ENCODE results near the gene FAM227A. TPM values are rescaled to one million over a fixed set of nuclear protein-coding genes. Genes with fewer than 3 reads are reported as not detected.
A peak's percentile ranks its signal among the peaks of the same experiment; 100 is the strongest.

FAM227A gene
- total and polyA plus RNA-seq, 5 experiments from 2014 or later = 0.29 to 0.96 TPM; not detected in 3

DNA sequence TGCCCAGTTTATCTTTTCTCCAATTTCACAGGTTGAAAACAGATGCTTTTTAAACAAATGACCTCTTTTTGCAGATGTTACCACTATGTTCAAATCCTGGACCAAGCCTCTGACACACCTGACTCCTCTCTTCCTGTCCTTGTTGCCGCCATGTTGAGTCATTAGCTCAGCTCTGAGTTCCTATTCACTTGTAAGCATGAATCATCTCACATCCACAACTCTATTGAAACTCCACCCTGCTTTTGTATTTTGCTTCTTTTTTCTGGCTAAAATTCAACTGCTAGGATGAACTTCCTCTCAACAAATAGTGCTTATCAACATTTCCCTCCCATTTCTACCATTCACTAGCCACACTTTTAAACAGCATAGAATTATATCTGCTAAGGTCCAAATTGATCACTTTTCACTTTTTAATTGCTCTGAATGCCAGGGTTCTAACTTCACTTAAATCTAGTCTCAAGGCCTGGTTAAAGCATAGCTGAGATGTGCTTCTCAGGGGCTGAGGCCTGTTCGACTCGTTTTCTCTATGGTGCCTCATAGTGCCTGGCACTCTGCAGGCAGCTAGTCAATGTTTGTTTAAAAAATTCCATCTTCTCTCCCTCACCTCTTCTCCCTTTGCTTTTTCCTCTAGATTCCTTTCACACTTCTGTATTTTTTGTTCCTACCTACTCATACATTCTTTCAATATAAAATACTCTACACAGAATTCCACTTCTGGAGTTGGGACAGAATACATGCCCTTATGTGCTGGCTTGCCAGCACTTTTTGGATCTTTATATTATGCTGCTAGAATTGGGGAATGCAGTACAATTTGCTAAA, 40.6 kb upstream of the FAM227A start:
- H3K36me3 Mint-ChIP-seq = peaks cover 0 to 23% (median 3%) of the 10 kb centered on the region in 3 donors
- peak overlapping the region; percentile 50 to 100 (median 88) for H3K27ac Mint-ChIP-seq
- no peak for ATAC-seq
- H3K4me3 Mint-ChIP-seq = peak overlapping the region in 8 of 10 donors; percentile 2 to 95 (median 57)
- DNase-seq = peak in 1 of 10 donors; percentile 14
- H3K27me3 Mint-ChIP-seq = peaks cover 0 to 3% (median 0%) of the 10 kb centered on the region in 5 donors
- POLR2A ChIA-PET = interaction anchor here (1.3 to 5.3 kb wide), 3 partner anchors 9 to 55 kb away, joined by 4 to 51 read pairs (median 6); partner anchors contain the start of genes GTPBP1 and TOMM22
- H3K9me3 Mint-ChIP-seq = peaks cover 0 to 1% (median 0%) of the 10 kb centered on the region in 9 donors
- H3K4me1 Mint-ChIP-seq = peaks cover 32 to 73% (median 68%) of the 10 kb centered on the region in 4 donors

GRCh38 chr22:38694940-38695339, 38.7 kb upstream of the FAM227A start:
- POLR2A ChIA-PET = interaction anchor here (0.8 to 1.4 kb wide), 2 partner anchors 13 to 15 kb away, joined by 4 to 6 read pairs; partner anchors contain the start of gene TOMM22
- no peaks in the 10 kb centered on the region for H3K27me3 Mint-ChIP-seq
- H3K4me1 Mint-ChIP-seq = peaks cover 28 to 65% (median 55%) of the 10 kb centered on the region in 4 donors
- peak overlapping the region in 1 of 10 donors; percentile 15 for H3K4me3 Mint-ChIP-seq
- peaks cover 0 to 33% (median 3%) of the 10 kb centered on the region in 3 donors for H3K36me3 Mint-ChIP-seq
- H3K27ac Mint-ChIP-seq = peak overlapping the region in 5 of 10 donors; percentile 2 to 69 (median 7)
- ATAC-seq (no peak), DNase-seq (no peak)
- no peaks in the 10 kb centered on the region for H3K9me3 Mint-ChIP-seq

DNA sequence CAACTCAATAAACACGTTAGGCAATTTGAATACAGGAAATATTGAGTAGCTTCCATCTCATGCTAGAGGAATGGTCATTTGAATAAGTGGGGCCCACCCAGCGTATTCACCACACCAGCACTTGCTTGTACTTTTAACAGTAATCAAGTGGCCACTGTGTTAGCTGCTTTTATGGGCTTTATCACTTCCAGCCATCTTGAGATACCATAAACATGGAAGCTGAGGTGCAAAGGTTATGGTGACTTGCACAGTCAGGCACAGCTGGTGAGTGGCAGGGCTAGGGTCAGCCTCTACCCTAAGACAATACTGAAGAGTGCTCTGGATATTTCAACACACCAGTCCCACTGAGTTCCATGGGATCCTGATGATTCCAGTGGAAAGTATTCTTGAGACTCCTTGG, 37.9 kb upstream of the FAM227A start:
- no peak overlapping the region for H3K4me3 Mint-ChIP-seq
- H3K4me1 Mint-ChIP-seq = peaks cover 25 to 56% (median 46%) of the 10 kb centered on the region in 4 donors
- peaks cover 0 to 41% (median 3%) of the 10 kb centered on the region in 3 donors for H3K36me3 Mint-ChIP-seq
- POLR2A ChIA-PET = interaction anchor here (1.1 to 1.4 kb wide), 2 partner anchors 12 kb away, joined by 3 to 4 read pairs; partner anchors contain the start of gene TOMM22
- peak overlapping the region in 1 of 10 donors; percentile 49 for H3K27ac Mint-ChIP-seq
- ATAC-seq (no peak), DNase-seq (no peak)
- no peaks in the 10 kb centered on the region for H3K27me3 Mint-ChIP-seq
- H3K9me3 Mint-ChIP-seq = no peaks in the 10 kb centered on the region

- Mint-ChIP-seq H3K27ac (peak overlapping the region in 1 of 10 donors; percentile 80), H3K27me3 (no peaks in the 10 kb centered on the region), H3K9me3 (no peaks in the 10 kb centered on the region), H3K4me1 (peaks cover 10 to 17% (median 12%) of the 10 kb centered on the region in 4 donors), H3K4me3 (no peak overlapping the region), H3K36me3 (peaks cover 0 to 69% (median 0%) of the 10 kb centered on the region in 3 donors)
- DNase-seq (no peak), ATAC-seq (no peak)
- POLR2A ChIA-PET = interaction anchor here (0.6 to 0.7 kb wide), 3 partner anchors 8 to 1103 kb away, joined by 3 to 4 read pairs (median 3); partner anchors contain the start of gene TOMM22
Observed at GRCh38 chr22:38689651-38690050, 33.5 kb upstream of the FAM227A start.

DNA sequence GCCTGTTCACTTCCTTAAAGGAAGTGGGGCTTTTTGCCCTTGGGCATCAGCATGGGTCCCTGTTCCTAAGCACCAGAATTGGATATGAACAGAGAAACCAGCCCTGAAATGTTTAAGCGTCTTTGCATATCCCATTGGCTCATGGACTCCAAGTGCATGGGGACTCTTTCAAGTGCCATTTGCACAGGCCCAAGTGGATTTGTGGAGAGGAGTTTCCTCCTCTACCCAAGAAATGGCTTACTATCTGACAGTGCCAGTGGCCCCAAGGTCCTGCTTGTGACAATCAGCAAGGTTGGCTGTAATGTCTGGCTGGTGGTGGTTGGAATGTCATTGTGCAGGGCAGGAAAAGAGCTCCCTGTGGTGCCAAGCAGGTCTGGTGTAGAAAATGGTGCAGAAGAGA, 29.6 kb upstream of the FAM227A start:
- no peak for DNase-seq
- Mint-ChIP-seq H3K4me3 (no peak overlapping the region), H3K36me3 (peaks cover 0 to 72% (median 2%) of the 10 kb centered on the region in 3 donors), H3K9me3 (no peaks in the 10 kb centered on the region), H3K27ac (peak overlapping the region in 1 of 10 donors; percentile 45), H3K4me1 (peaks cover 13 to 24% (median 18%) of the 10 kb centered on the region in 4 donors), H3K27me3 (no peaks in the 10 kb centered on the region)
- ATAC-seq = no peak
- POLR2A ChIA-PET = no interaction called here

DNA sequence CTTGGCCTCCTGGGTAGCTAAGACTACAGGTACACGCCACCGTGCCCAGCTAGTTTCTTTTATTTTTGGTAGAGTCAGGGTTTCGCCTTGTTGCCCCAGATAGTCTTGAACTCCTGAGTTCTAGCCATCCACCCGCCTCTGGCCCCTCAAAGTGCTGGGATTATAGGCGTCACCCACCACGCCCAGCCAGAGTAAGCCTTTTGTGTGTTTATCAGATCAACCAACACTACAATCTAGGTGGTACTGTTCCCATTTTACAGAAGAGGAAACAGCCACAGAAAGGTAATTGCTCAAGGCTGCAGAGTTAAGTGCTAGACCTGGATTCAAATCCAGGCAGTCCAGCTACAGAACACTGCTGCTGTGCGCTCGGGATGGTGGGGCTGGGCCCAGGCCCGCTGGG, 28.7 kb upstream of the FAM227A start:
- no peak for ATAC-seq
- peaks cover 0 to 70% (median 2%) of the 10 kb centered on the region in 3 donors for H3K36me3 Mint-ChIP-seq
- H3K4me3 Mint-ChIP-seq = peak overlapping the region in 2 of 10 donors; percentile 20 to 40
- no peak for DNase-seq
- peaks cover 13 to 24% (median 18%) of the 10 kb centered on the region in 4 donors for H3K4me1 Mint-ChIP-seq
- POLR2A ChIA-PET = interaction anchor here (0.5 kb wide), 1 partner anchor 46 kb away, joined by 4 read pairs; no protein-coding TSS in a partner anchor
- H3K27me3 Mint-ChIP-seq = no peaks in the 10 kb centered on the region
- H3K27ac Mint-ChIP-seq = peak overlapping the region in 5 of 10 donors; percentile 5 to 77 (median 43)
- H3K9me3 Mint-ChIP-seq = no peaks in the 10 kb centered on the region

GRCh38 chr22:38681582-38682335, 25.6 kb upstream of the FAM227A start, which contains the start of gene TOMM22:
Gene TOMM22 (plus strand): TSS chr22:38681957. CDS start chr22:38681979, 22 bp downstream.
- Mint-ChIP-seq H3K9me3 (no peaks in the 10 kb centered on the region), H3K27ac (peak within 1 kb of the TSS; percentile 94 to 99 (median 99)), H3K27me3 (no peaks in the 10 kb centered on the region), H3K36me3 (peaks cover 0 to 42% (median 2%) of the 10 kb centered on the region in 3 donors), H3K4me1 (peaks cover 13 to 24% (median 18%) of the 10 kb centered on the region in 4 donors), H3K4me3 (peak within 1 kb of the TSS; percentile 88 to 99 (median 98))
- DNase-seq (peak; percentile 67 to 89 (median 80)), ATAC-seq (peak; percentile 94)
- POLR2A ChIA-PET = interaction anchor here (0.6 to 4.0 kb wide), 28 partner anchors 8 to 728 kb away, joined by 3 to 51 read pairs (median 5); partner anchors contain the start of genes C22orf23, CBY1, DMC1 and FAM227A

GRCh38 chr22:38675833-38676232, 19.6 kb upstream of the FAM227A start:
- POLR2A ChIA-PET = no interaction called here
- H3K27ac Mint-ChIP-seq = peak overlapping the region in 1 of 10 donors; percentile 14
- H3K27me3 Mint-ChIP-seq = no peaks in the 10 kb centered on the region
- no peak for DNase-seq
- peaks cover 6 to 26% (median 26%) of the 10 kb centered on the region in 3 donors for H3K36me3 Mint-ChIP-seq
- H3K4me3 Mint-ChIP-seq = no peak overlapping the region
- H3K4me1 Mint-ChIP-seq = peaks cover 0 to 2% (median 0%) of the 10 kb centered on the region in 4 donors
- ATAC-seq = no peak
- H3K9me3 Mint-ChIP-seq = no peaks in the 10 kb centered on the region

DNA sequence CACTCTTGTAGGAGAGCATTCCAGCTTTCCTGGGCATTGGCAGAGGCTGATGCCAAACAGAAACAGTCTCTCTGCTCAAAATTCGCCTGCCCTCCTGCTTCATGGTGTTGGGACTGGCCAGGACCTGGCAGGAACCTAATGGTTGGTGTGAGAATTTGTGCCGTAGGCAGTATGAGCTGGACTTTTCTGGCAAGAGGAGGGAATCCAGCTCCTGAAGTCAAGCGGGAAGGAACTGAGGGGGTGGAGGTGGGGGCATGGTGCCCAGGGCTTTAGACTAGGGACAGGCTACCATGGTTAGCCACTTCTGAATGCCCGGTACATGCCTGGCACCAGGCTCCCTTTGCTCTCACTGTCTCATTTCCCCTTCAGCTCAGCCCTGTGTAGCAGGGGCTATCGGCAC, 18.7 kb upstream of the FAM227A start:
- H3K4me3 Mint-ChIP-seq = no peak overlapping the region
- no peak for ATAC-seq
- peaks cover 9 to 30% (median 29%) of the 10 kb centered on the region in 3 donors for H3K36me3 Mint-ChIP-seq
- no peak overlapping the region for H3K27ac Mint-ChIP-seq
- no peaks in the 10 kb centered on the region for H3K27me3 Mint-ChIP-seq
- H3K9me3 Mint-ChIP-seq = no peaks in the 10 kb centered on the region
- POLR2A ChIA-PET = no interaction called here
- H3K4me1 Mint-ChIP-seq = peaks cover 0 to 2% (median 0%) of the 10 kb centered on the region in 4 donors
- DNase-seq = no peak

GRCh38 chr22:38657045-38657909, 1.1 kb upstream of the FAM227A start:
- Mint-ChIP-seq H3K27ac (peak overlapping the region; percentile 93 to 100 (median 99)), H3K27me3 (no peaks in the 10 kb centered on the region), H3K9me3 (no peaks in the 10 kb centered on the region), H3K4me3 (peak overlapping the region; percentile 90 to 99 (median 96)), H3K36me3 (peaks cover 0 to 8% (median 0%) of the 10 kb centered on the region in 3 donors), H3K4me1 (peaks cover 6 to 23% (median 14%) of the 10 kb centered on the region in 4 donors)
- POLR2A ChIA-PET = interaction anchor here (0.6 to 2.1 kb wide), 6 partner anchors 21 to 75 kb away, joined by 3 to 18 read pairs (median 4); partner anchors contain the start of genes GTPBP1 and TOMM22
- ATAC-seq (peak; percentile 29 to 34), DNase-seq (peak in 8 of 10 donors; percentile 5 to 64 (median 24))
